HCT116 (cell line): ENCODE data around the gene IER3. TPM values are rescaled to one million over a fixed set of nuclear protein-coding genes. Genes with fewer than 3 reads are reported as not detected.

Experiments
- ATAC-seq: fragments of 200-7000 bp; cut with Tn5 transposase; 2 replicates; pipeline ENCODE4 v1.9.1; 2020; ENCODE audit warnings: mild to moderate bottlenecking, moderate library complexity
- BruUV-seq: library from RNA; stranded (reverse); fragments of 400-500 nt; replicated peaks from 2 replicates; lab custom pipeline; 2021; lab: Mats Ljungman, UMichigan
- CTCF ChIA-PET: fragments of 300-600 bp; sonication (Branson Sonifier 250); formaldehyde crosslinking; loops from one replicate; lab custom pipeline; 2021; ENCODE audit warnings: antibody characterized with exemption; lab: Charles Lee
- POLR2A ChIA-PET: fragments of 300-600, 350-600 bp; sonication (Branson Sonifier 250); formaldehyde crosslinking; loops from one replicate; lab custom pipeline; 2021; ENCODE audit warnings: antibody characterized with exemption; lab: Charles Lee
- RAD21 ChIA-PET, 2 experiments: fragments of 300-600 bp; sonication (Branson Sonifier 250); formaldehyde crosslinking; loops; one replicate each; lab custom pipeline; 2023; ENCODE audit warnings: low total read pairs in 2 of 2; ENCODE audit not compliant: uncharacterized antibody in 2 of 2, unreplicated experiment in 2 of 2, low non-redundant PET in 1 of 2; lab: Charles Lee
- DNase-seq: peaks from one replicate; pipeline ENCODE4 v3.0.0-alpha.2; 2010; ENCODE audit warnings: low read depth, low spot score
- H2AFZ ChIP-seq: fragments of 200-600 bp; shearing (Covaris generic), sonication (generic); 2 replicates; pipeline ENCODE4 v1.6.1; 2017; ENCODE audit warnings: low read depth, mixed run types, mixed read lengths, antibody characterized with exemption, low read length; ENCODE audit not compliant: poor library complexity, severe bottlenecking
- H3K27ac ChIP-seq: 2 replicates; pipeline ENCODE4 v1.5.1; 2012; ENCODE audit warnings: low read depth, low read length
- H3K27me3 ChIP-seq: fragments of 200-600 bp; sonication (generic); 2 replicates; pipeline ENCODE4 v1.6.1; 2016; ENCODE audit warnings: mixed run types, low read length, mixed read lengths; ENCODE audit not compliant: insufficient read depth
- H3K36me3 ChIP-seq, 2 experiments: fragments of 200-500 bp in 1 of 2; fragments of 200-600 bp in 1 of 2; sonication (Bioruptor generic) in 1 of 2; sonication (generic) in 1 of 2; 2 replicates each; pipeline versions ENCODE4 v1.5.1 to v1.6.1; 2014 to 2016; ENCODE audit warnings: low read length in 2 of 2, inconsistent platforms in 1 of 2, mixed read lengths in 1 of 2, mixed run types in 1 of 2; ENCODE audit not compliant: insufficient read depth in 2 of 2, control insufficient read depth in 1 of 2
- H3K4me1 ChIP-seq, 2 experiments: fragments of 200-600 bp in 1 of 2; sonication (generic) in 1 of 2; 2 replicates each; pipeline versions ENCODE4 v1.5.1 to v1.6.1; 2012 to 2017; ENCODE audit warnings: low read length in 2 of 2, inconsistent platforms in 1 of 2, mild to moderate bottlenecking in 1 of 2, mixed read lengths in 1 of 2, mixed run types in 1 of 2, moderate library complexity in 1 of 2; ENCODE audit not compliant: insufficient read depth in 2 of 2, control insufficient read depth in 1 of 2
- H3K4me2 ChIP-seq: fragments of 200-600 bp; sonication (generic); 2 replicates; pipeline ENCODE4 v1.6.1; 2017; ENCODE audit warnings: mixed run types, low read length, mixed read lengths
- H3K4me3 ChIP-seq, 2 experiments: fragments of 200-600 bp in 1 of 2; sonication (generic) in 1 of 2; replicated peaks in 1 of 2; 2 replicates each; pipeline ENCODE4 v1.5.1; 2011 to 2016; ENCODE audit warnings: low read length in 2 of 2, control low read depth in 1 of 2, low read depth in 1 of 2, mild to moderate bottlenecking in 1 of 2, mixed read lengths in 1 of 2, mixed run types in 1 of 2
- H3K79me2 ChIP-seq: fragments of 200-600 bp; sonication (generic); 2 replicates; pipeline ENCODE4 v1.6.1; 2017; ENCODE audit warnings: mild to moderate bottlenecking, mixed run types, low read length, moderate library complexity, mixed read lengths; ENCODE audit not compliant: insufficient read depth
- H3K9ac ChIP-seq: fragments of 200-600 bp; sonication (generic); 2 replicates; pipeline ENCODE4 v1.6.1; 2016; ENCODE audit warnings: low read length, mixed read lengths
- H3K9me2 ChIP-seq: fragments of 200-600 bp; sonication (generic), shearing (Covaris generic); 2 replicates; pipeline ENCODE4 v1.6.1; 2017; ENCODE audit warnings: mixed run types, mild to moderate bottlenecking, moderate library complexity; ENCODE audit not compliant: insufficient read depth
- H3K9me3 ChIP-seq, 2 experiments: fragments of 200-500 bp in 1 of 2; fragments of 200-600 bp in 1 of 2; sonication (Bioruptor generic) in 1 of 2; sonication (generic) in 1 of 2; 2 replicates each; pipeline ENCODE4 v1.6.1; 2014 to 2017; ENCODE audit warnings: low read length in 2 of 2, mixed read lengths in 2 of 2, inconsistent platforms in 1 of 2, low read depth in 1 of 2, mild to moderate bottlenecking in 1 of 2, mixed run types in 1 of 2, moderate library complexity in 1 of 2; ENCODE audit not compliant: control insufficient read depth in 1 of 2, insufficient read depth in 1 of 2
- H4K20me1 ChIP-seq: fragments of 200-600 bp; sonication (generic), shearing (Covaris generic); 2 replicates; pipeline ENCODE4 v1.6.1; 2017; ENCODE audit warnings: mixed run types, mild to moderate bottlenecking, moderate library complexity; ENCODE audit not compliant: insufficient read depth
- CEBPB ChIP-seq: IDR thresholded peaks from 2 replicates; pipeline ENCODE4 v1.6.1; 2012; ENCODE audit warnings: low read depth
- FOSL1 ChIP-seq: IDR thresholded peaks from 2 replicates; pipeline ENCODE4 v1.6.1; 2012; ENCODE audit warnings: low read depth
- JUND ChIP-seq: IDR thresholded peaks from 2 replicates; pipeline ENCODE4 v1.6.1; 2012
- POLR2A ChIP-seq: IDR thresholded peaks from 2 replicates; pipeline ENCODE4 v1.7.0; 2011; ENCODE audit warnings: borderline replicate concordance; ENCODE audit not compliant: insufficient read depth, insufficient read length; ENCODE audit errors: extremely low read depth
- SRF ChIP-seq: IDR thresholded peaks from 2 replicates; pipeline ENCODE4 v1.6.1; 2012; ENCODE audit warnings: low read depth
- TCF7L2 ChIP-seq: IDR thresholded peaks from 2 replicates; pipeline ENCODE4 v1.7.0; 2011; ENCODE audit warnings: borderline replicate concordance, inconsistent platforms; ENCODE audit not compliant: insufficient read depth, insufficient read length; ENCODE audit errors: extremely low read depth
- intact Hi-C: fragments of 100-400 bp; cut with micrococcal nuclease; formaldehyde crosslinking; loops from 2 replicates; pipeline ENCODE4 v1.10.0; 2022
- total RNA-seq: library from RNA; stranded (reverse); gene quantifications from one replicate; pipeline ENCODE4 v1.2.1, GENCODE V29; 2021; ENCODE audit not compliant: unreplicated experiment
- TF ChIP-seq, protein P1 (sequence below): IDR thresholded peaks from 2 replicates; pipeline ENCODE4 v1.6.1; 2012
- TF ChIP-seq, protein P2 (sequence below): IDR thresholded peaks from 2 replicates; pipeline ENCODE4 v1.6.1; 2011; ENCODE audit warnings: mild to moderate bottlenecking, low read length, moderate library complexity; ENCODE audit not compliant: insufficient replicate concordance; ENCODE audit errors: extremely low read depth
- TF ChIP-seq, protein P3 (sequence below), 3 experiments: fragments of 200-600 bp in 1 of 3; sonication (generic) in 1 of 3; IDR thresholded peaks in 2 of 3; conservative IDR thresholded peaks in 1 of 3; 2 replicates each; pipeline ENCODE4 v1.5.1; 2012 to 2017; ENCODE audit warnings: low read depth in 2 of 3, low read length in 2 of 3, antibody characterized with exemption in 1 of 3, borderline replicate concordance in 1 of 3, control low read depth in 1 of 3, mild to moderate bottlenecking in 1 of 3, mixed read lengths in 1 of 3, mixed run types in 1 of 3, moderate library complexity in 1 of 3; ENCODE audit not compliant: insufficient read depth in 1 of 3

Gene IER3
- total RNA-seq, 1 experiment from 2014 or later = 952 TPM

- POLR2A ChIA-PET = interaction anchor here (0.8 to 12.4 kb wide), 4 partner anchors 9 to 39 kb away, joined by 3 to 171 read pairs (median 24); no protein-coding TSS in a partner anchor
These were observed 30.8 kb upstream of the IER3 start for GRCh38 chr6:30775104-30775503.

More at GRCh38 chr6:30775104-30775503, 30.8 kb upstream of the IER3 start:
- 0 out of 2 replicates have a peak, but pooled peaks have one; percentile 4 for ATAC-seq
- Histone ChIP-seq H3K9me3 (no peaks in the 10 kb centered on the region), H3K4me2 (peak overlapping the region; percentile 26; the same call in 1 of the 2 replicates), H3K9me2 (no peaks in the 10 kb centered on the region), H3K4me1 (peaks cover 62 to 78% of the 10 kb centered on the region in 2 experiments), H3K27me3 (no peaks in the 10 kb centered on the region), H4K20me1 (no peaks in the 10 kb centered on the region)
- TF ChIP-seq TCF7L2 (no peak), FOSL1 (no peak), POLR2A (no peak), CEBPB (no peak), SRF (no peak), JUND (no peak)
- TF ChIP-seq, protein P1, sequence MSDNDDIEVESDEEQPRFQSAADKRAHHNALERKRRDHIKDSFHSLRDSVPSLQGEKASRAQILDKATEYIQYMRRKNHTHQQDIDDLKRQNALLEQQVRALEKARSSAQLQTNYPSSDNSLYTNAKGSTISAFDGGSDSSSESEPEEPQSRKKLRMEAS = no peak
- TF ChIP-seq, protein P2, sequence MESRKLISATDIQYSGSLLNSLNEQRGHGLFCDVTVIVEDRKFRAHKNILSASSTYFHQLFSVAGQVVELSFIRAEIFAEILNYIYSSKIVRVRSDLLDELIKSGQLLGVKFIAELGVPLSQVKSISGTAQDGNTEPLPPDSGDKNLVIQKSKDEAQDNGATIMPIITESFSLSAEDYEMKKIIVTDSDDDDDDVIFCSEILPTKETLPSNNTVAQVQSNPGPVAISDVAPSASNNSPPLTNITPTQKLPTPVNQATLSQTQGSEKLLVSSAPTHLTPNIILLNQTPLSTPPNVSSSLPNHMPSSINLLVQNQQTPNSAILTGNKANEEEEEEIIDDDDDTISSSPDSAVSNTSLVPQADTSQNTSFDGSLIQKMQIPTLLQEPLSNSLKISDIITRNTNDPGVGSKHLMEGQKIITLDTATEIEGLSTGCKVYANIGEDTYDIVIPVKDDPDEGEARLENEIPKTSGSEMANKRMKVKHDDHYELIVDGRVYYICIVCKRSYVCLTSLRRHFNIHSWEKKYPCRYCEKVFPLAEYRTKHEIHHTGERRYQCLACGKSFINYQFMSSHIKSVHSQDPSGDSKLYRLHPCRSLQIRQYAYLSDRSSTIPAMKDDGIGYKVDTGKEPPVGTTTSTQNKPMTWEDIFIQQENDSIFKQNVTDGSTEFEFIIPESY = no peak
- TF ChIP-seq, protein P3, sequence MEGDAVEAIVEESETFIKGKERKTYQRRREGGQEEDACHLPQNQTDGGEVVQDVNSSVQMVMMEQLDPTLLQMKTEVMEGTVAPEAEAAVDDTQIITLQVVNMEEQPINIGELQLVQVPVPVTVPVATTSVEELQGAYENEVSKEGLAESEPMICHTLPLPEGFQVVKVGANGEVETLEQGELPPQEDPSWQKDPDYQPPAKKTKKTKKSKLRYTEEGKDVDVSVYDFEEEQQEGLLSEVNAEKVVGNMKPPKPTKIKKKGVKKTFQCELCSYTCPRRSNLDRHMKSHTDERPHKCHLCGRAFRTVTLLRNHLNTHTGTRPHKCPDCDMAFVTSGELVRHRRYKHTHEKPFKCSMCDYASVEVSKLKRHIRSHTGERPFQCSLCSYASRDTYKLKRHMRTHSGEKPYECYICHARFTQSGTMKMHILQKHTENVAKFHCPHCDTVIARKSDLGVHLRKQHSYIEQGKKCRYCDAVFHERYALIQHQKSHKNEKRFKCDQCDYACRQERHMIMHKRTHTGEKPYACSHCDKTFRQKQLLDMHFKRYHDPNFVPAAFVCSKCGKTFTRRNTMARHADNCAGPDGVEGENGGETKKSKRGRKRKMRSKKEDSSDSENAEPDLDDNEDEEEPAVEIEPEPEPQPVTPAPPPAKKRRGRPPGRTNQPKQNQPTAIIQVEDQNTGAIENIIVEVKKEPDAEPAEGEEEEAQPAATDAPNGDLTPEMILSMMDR (IDR thresholded peaks at IDR 0.05 in 2 of 3, conservative IDR thresholded peaks at IDR 0.05 in 1 of 3; ENCODE audit: borderline replicate concordance in 1 of 3, insufficient read depth in 1 of 3, low read depth in 2 of 3, low read length in 2 of 3) = no peak
- TF ChIP-seq, all 23 proteins: peak for 0
- CTCF ChIA-PET = interaction anchor here (0.6 kb wide), 1 partner anchor 40 kb away, joined by 4 read pairs; no protein-coding TSS in a partner anchor
- BruUV-seq = no TSS peak
- RAD21 ChIA-PET = no interaction called here
- Histone ChIP-seq H3K4me3 (no peak overlapping the region), H3K79me2 (no peaks in the 10 kb centered on the region), H3K27ac (no peak overlapping the region; the same call in 1 of the 2 replicates), H2AFZ (no peak overlapping the region), H3K36me3 (no peaks in the 10 kb centered on the region), H3K9ac (0 out of 2 replicates have a peak overlapping the region, but pooled peaks have one; percentile 10)
- no peak for DNase-seq
- intact Hi-C loops = no loop called here
